DMS114 treated with DMSO at 0.1 percent for 48 hours (cell line): ENCODE data around the gene AFMID.
"Not testable (repeated sequence)": the region's sequence is repeated elsewhere in the genome, so short reads cannot be mapped to it uniquely, and the experiment has no call there.

Experiments used
- DNase-seq: peaks from one replicate; lab custom pipeline; 2025; ENCODE audit not compliant: unreplicated experiment; lab: John Stamatoyannopoulos, UW

Gene AFMID

GRCh38 chr17:78252701-78253635, 65.8 kb downstream of the AFMID start:
- no peak for DNase-seq

GRCh38 chr17:78253636-78253945, 66.4 kb downstream of the AFMID start:
- DNase-seq, result not testable (repeated sequence)

GRCh38 chr17:78253946-78254672, 66.9 kb downstream of the AFMID start:
- peak; percentile 78 for DNase-seq

DNA sequence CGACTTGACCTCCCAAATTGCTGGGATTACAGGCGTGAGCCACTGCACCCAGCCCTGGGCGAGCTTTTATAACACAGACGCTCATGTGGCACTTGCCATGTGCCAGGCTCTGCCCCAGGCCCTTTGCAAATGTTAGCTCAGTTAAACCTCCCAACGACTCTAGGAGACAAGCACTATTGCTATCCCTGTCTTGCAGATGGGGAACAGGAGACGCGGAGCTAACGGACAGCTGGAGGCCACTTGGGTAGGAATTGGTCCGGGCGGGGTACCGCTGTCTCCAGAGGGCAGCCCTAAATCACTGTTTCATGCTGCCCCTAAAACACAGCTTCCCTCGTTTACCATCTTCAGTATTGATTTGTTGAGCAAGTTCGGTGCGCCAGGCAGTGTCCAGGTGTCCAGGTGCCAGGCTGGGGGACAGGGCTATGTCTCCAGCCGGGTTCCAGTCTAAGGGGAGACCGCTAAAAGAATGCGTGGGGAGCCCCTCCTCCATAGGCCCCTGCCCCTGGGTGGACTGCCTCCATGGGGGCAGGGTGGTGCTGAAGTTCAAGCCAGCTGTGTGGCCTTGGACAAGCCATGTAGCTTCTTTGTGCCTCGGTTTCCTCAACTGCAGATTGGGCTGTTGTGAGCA, 68.0 kb downstream of the AFMID start:
- no peak for DNase-seq

GRCh38 chr17:78255953-78256706, 69.0 kb downstream of the AFMID start:
- no peak for DNase-seq

DNA sequence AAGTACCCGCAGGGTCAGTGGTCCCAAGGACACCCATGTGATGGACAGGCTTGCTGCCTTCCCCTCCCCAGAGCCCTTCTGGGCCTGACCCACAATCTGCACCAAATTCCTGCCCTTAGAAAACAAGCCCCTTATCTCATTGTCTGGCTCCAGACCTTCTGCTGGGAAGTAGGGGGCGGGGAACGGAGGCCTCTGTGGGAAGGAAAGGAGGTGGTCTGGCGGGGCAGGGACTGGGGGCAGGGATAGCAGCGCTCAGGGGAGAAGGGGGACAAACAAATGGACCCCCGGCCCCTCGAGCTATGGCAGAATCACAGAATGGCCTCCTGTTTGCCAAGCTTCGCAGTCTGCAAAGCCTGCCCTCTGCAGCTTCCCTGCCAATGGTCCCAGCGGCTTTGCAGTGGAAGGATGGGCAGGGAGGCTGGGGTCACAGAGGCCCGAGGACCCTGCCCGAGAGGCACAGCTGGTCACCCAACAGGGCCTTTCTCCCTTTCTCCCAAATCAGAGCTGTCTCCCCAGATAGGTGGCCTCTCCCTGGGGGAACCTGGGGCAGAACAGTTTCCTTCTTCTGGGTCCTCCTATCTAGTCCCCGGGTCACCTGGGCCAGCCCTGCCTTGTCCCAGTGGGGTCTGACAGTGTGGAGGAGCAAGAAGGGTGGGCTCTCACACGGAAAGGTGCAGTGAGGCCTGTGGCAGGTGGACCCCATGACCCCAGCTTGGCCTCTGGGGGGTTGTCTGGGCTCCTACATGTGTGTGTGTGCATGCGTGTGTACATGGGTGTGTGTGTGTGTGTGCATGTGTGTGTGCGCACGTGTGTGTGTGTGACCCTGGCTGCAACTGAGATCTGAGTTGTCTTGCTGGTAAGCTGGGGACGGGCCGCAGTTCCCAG, 69.8 kb downstream of the AFMID start:
- DNase-seq, result no peak
